Stimulated activated CD8-positive, alpha-beta memory T cell treated with anti-CD3 and anti-CD28 coated beads, Interleukin-15, amount 100 ng/mL, for 1 hour (primary cell): ENCODE measurements around the gene CREB3.
A peak's percentile ranks its signal among the peaks of the same experiment; 100 is the strongest.

Experiments used
- DNase-seq: peaks from one replicate; pipeline ENCODE4 v3.0.0-alpha.2; 2020; ENCODE audit warnings: low read depth

CREB3 gene

GRCh38 chr9:35749515-35750255, 17.2 kb downstream of the CREB3 start:
- no peak for DNase-seq

- DNase-seq, result no peak
Measured at GRCh38 chr9:35750256-35750531, 17.7 kb downstream of the CREB3 start.

- DNase-seq, result no peak
Measured at GRCh38 chr9:35753466-35753865, 21.0 kb downstream of the CREB3 start.

GRCh38 chr9:35754264-35754663, 21.8 kb downstream of the CREB3 start, which contains the start of gene MSMP:
MSMP (minus strand) TSS chr9:35754276; CDS start chr9:35754129, 147 bp downstream.
- DNase-seq, result no peak

GRCh38 chr9:35755071-35755470, 22.6 kb downstream of the CREB3 start:
- no peak for DNase-seq

- peak; percentile 67 for DNase-seq
Measured at GRCh38 chr9:35756275-35757225, 24.1 kb downstream of the CREB3 start.

GRCh38 chr9:35757226-35757891, 24.9 kb downstream of the CREB3 start:
- DNase-seq, result no peak

- no peak for DNase-seq
Measured at GRCh38 chr9:35757892-35758275, 25.4 kb downstream of the CREB3 start.

GRCh38 chr9:35758475-35759050, 26.1 kb downstream of the CREB3 start:
- no peak for DNase-seq

- DNase-seq, result no peak
Measured at GRCh38 chr9:35759795-35760194, 27.3 kb downstream of the CREB3 start.

GRCh38 chr9:35760651-35761050, 28.2 kb downstream of the CREB3 start:
- no peak for DNase-seq

GRCh38 chr9:35763181-35763580, 30.7 kb downstream of the CREB3 start:
- DNase-seq, result no peak

GRCh38 chr9:35763803-35764202, 31.3 kb downstream of the CREB3 start:
- DNase-seq, result no peak

GRCh38 chr9:35766997-35767396, 34.5 kb downstream of the CREB3 start:
- no peak for DNase-seq

GRCh38 chr9:35767458-35767857, 35.0 kb downstream of the CREB3 start:
- no peak for DNase-seq

- DNase-seq, result no peak
Measured at GRCh38 chr9:35769763-35770162, 37.3 kb downstream of the CREB3 start.

GRCh38 chr9:35771075-35771433, 38.6 kb downstream of the CREB3 start:
- DNase-seq, result no peak

- no peak for DNase-seq
Measured at GRCh38 chr9:35771534-35771933, 39.1 kb downstream of the CREB3 start.

- no peak for DNase-seq
Measured at GRCh38 chr9:35771943-35772342, 39.5 kb downstream of the CREB3 start.

GRCh38 chr9:35774907-35775635, 42.6 kb downstream of the CREB3 start:
- no peak for DNase-seq

GRCh38 chr9:35776018-35776417, 43.6 kb downstream of the CREB3 start:
- no peak for DNase-seq

GRCh38 chr9:35778496-35778895, 46.0 kb downstream of the CREB3 start:
- no peak for DNase-seq
